HTERT RPE-1 (cell line): ENCODE measurements around the gene YPEL5.

Experiments used
- in situ Hi-C: fragments of 300-500 bp; cut with MboI; formaldehyde crosslinking; loops from 4 replicates; pipeline ENCODE4 v1.14.3; 2020; ENCODE audit warnings: low sequenced_read_pairs

YPEL5 gene

DNA sequence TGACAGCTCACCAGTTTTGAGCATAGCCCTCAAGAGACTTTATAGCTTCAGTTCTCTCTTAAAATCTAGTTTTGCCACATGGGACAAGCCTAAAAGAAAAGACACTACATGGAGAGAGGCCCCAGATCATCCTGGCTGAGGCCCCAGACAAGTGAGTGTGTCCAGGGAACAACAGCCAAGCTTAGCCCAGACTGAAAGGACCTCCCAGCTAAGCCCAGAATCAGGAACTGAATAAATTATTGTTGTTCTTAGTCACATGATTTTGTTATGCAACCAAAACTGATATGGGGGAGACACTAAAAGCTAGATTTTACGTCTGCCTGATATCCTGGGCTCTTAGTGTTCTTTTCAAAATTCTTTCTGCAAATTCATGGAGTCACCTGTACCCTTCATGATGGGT, 55.2 kb downstream of the YPEL5 start:
- in situ Hi-C loops = loop anchor here (25.0 kb wide), 1 partner anchor 510 kb away; no protein-coding TSS in a partner anchor

DNA sequence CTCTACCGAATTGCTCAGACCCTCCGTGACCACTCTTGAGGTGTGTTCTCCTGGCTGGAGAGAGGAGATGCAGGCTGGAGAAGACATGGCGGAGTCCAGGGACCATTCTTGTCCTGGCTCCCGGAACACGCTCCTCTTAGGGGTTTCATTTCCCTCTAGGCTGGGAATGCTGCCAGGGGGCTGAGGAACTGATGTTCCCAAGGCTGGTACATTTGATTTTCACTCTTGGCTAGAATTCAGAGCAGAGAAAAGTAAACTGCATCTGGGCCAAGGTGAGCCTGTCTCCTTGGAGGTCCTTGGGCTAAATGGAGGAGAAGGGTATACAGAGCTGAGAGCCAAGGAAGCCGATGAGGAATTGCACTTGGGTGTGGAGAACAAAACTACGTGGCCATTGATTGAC, 56.3 kb downstream of the YPEL5 start:
- in situ Hi-C loops = loop anchor here (25.0 kb wide), 1 partner anchor 509 kb away; no protein-coding TSS in a partner anchor

DNA sequence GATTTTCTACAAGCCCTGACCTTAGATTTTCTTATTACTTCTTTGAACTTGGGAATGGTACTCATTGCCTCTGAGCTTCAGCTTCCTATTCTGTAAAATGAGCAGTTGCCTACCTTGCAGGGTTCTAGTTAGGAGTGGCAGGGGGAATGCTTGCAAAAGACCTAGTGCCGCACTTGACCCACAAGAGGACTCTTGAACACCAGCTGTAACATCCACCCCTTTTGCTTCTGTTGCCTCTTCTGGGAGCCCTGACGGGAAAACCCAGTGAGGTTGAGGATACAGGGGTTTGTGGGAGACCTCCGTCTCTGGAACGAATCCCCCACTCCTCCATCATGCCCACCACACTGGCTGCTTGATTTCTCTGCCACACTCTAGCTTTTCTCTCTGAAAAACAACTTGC, 57.5 kb downstream of the YPEL5 start:
- in situ Hi-C loops = loop anchor here (25.0 kb wide), 1 partner anchor 508 kb away; no protein-coding TSS in a partner anchor

GRCh38 chr2:30205456-30205855, 58.6 kb downstream of the YPEL5 start:
- in situ Hi-C loops = loop anchor here (25.0 kb wide), 1 partner anchor 507 kb away; no protein-coding TSS in a partner anchor

DNA sequence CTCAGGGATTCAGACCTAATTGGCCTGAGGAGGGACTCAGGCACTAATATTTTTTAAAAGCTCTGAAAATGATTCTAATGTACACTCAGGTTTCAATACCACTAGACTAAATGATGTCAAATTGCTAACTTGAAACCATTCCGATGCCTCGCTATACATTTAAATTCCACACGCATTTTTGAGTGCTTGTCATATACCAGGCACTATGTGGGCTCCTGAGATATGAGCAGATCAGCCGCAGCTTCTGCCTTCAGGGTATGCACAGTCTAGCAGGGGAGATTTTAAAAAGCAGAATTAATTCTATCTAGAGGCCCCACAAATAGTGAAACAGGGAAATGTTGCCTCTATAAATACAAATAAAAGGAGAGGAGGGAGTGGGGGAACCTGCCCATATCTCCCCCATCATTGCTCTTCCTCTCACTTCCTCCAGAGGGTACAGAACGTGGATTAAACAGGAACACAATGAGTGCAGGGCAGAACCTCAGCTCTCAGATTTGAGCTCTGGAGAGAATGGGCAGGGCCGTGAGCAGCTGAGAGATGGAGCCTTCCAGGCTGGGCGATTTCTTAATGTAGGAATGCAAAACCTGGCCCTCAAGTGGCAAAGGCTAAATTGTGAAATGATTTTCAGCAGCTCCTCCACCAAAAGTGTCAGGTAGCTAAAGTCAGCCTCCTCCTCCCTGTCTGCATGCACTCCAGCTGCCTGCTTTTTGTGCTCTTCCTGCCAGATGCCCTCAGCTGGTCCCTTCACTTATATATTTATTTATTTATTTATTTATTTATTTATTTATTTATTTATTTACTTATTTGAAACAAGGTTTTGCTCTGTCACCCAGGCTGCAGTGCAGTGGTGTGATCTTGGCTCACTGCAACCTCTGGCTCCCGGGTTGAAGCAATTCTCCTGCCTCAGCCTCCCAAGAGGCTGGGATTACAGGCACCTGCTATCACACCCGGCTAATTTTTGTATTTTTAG, 59.9 kb downstream of the YPEL5 start:
- in situ Hi-C loops = loop anchor here (25.0 kb wide), 1 partner anchor 506 kb away; no protein-coding TSS in a partner anchor

GRCh38 chr2:30208453-30208852, 61.6 kb downstream of the YPEL5 start:
- in situ Hi-C loops = loop anchor here (25.0 kb wide), 1 partner anchor 504 kb away; no protein-coding TSS in a partner anchor

- in situ Hi-C loops = loop anchor here (25.0 kb wide), 1 partner anchor 503 kb away; no protein-coding TSS in a partner anchor
Observed at GRCh38 chr2:30209227-30209626, 62.4 kb downstream of the YPEL5 start.
